Measurements from ENCODE around the gene B4GALT5.

B4GALT5 gene

DNA sequence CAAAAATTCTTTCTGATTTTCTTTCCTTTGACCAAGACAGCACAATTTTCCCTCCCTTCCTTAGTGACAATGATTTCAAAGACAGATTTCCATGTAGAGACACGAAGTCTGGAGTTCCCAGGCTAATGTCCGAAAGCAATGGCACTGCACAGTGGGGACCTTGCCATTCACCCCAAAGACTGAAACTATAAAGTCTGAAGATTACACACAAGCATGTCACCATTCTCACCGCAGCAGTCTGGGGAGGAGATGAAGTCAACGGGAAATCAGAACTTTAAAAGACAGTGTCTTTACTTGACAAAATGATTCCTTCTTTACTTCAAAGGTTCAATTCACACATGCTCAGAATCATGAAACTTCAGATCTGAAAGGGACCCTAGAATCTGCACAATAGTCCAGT lies 8.3 kb downstream of the B4GALT5 start:
- TF ChIP-seq, protein P1, sequence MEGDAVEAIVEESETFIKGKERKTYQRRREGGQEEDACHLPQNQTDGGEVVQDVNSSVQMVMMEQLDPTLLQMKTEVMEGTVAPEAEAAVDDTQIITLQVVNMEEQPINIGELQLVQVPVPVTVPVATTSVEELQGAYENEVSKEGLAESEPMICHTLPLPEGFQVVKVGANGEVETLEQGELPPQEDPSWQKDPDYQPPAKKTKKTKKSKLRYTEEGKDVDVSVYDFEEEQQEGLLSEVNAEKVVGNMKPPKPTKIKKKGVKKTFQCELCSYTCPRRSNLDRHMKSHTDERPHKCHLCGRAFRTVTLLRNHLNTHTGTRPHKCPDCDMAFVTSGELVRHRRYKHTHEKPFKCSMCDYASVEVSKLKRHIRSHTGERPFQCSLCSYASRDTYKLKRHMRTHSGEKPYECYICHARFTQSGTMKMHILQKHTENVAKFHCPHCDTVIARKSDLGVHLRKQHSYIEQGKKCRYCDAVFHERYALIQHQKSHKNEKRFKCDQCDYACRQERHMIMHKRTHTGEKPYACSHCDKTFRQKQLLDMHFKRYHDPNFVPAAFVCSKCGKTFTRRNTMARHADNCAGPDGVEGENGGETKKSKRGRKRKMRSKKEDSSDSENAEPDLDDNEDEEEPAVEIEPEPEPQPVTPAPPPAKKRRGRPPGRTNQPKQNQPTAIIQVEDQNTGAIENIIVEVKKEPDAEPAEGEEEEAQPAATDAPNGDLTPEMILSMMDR (IDR thresholded peaks at IDR 0.05; ENCODE audit: extremely low read depth, missing control alignments), result no peak
- DNase-seq (ENCODE audit: low spot score), result peak; percentile 49

DNA sequence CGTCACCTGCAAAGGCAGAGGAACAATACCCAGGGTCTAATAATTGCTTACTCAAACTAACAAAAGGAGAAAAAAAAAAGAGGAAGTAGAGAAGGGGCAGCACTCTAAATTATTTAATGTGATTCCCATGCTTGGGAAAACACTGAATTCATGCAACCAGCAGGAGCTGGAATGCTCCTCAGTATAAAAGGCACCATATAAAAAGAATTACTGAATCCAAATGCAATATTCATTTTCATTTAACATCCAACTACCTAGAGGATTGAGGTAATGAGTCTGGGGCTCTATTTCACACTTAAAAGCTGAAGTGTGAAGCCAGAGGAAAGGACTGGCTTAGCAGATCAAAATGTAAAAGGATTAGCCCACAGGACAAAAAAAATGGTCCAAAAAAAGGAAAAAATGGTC lies 8.7 kb downstream of the B4GALT5 start:
- TF ChIP-seq, protein P1 (IDR thresholded peaks at IDR 0.05; ENCODE audit: extremely low read depth, missing control alignments), result no peak

DNA sequence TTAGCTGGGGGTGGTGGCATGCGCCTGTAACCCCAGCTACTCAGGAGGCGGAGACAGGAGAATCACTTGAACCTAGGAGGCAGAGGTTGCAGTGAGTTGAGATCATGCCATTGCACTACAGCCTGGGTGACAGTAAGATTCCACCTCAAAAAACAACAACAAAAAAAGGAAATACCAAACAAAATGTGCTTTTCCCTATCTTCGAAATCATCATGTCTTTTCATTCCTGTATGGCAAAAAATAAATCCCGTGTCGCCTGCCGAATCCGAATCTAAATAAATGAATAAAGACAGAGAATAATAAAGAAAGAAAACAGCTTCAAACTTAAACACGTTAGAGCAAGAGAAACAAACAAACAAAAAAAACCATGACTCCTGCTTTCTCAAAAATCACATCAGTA lies 11.8 kb downstream of the B4GALT5 start:
- TF ChIP-seq, protein P1 (IDR thresholded peaks at IDR 0.05; ENCODE audit: extremely low read depth, missing control alignments), result no peak
- DNase-seq (ENCODE audit: low spot score), result no peak

More for the DNA sequence above, 8.7 kb downstream of the B4GALT5 start:
- no peak for DNase-seq (ENCODE audit: low spot score)

DNA sequence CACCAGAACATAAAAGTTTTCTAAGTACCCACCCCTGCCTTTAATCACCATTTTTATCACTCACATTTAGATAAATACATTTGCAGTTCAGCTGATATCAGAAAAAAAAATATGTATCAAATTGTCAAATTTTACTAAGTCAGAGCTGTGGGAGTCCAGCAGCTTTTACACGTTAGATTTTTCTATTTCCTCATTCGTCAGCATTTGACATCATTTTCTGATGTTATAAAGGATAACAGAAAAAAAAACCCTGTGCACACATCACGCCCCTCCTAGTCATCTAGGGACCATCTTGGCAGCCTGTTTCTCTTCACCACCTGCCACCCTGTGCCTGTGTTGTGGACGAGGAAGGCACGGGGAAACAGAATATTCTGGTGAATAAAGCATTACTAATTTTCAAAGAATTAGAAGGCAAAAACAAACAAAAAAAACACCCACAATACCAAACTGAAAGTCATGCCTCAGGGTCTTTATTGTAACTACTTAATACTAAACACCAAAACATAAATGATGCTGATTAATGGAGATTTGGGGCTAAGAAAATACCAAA lies 12.4 kb downstream of the B4GALT5 start:
- TF ChIP-seq, protein P1 (IDR thresholded peaks at IDR 0.05; ENCODE audit: extremely low read depth, missing control alignments), result no peak
- no peak for DNase-seq (ENCODE audit: low spot score)

DNA sequence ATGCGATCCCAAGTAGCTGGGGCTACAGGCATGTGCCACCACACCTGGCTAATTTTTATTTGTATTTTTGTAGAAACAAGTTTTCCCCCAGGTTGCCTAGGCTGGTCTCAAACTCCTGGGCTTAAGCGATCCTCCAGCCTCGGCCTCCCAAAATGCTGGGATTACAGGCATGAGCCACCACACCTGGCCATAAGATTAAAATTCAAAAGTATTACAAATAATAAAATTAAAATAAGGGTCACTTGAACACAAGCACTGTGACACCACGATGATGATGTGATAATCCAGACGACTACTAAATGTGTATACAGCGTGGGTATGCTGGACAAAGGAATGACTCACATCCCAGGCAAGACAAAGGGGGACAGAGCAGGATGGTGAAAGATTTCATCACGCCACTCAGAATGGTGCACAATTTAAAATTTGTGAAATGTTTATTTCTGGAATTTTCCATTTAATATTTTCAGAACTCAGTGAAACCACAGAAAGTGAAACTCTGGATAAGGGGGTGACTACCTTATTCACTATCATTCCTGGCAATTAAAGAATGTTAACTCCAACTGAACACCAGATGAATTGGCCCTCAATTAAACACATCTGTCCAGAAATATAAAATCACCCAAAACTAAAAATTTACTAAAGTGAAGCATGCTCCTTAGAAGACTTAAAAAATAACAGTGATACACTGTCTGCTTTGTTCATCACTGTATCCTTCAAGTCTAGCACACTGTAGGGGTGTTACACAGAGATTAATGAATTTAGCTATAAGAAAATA lies 13.1 kb downstream of the B4GALT5 start:
- no peak for DNase-seq (ENCODE audit: low spot score)
- TF ChIP-seq, protein P1 (IDR thresholded peaks at IDR 0.05; ENCODE audit: extremely low read depth, missing control alignments), result no peak

DNA sequence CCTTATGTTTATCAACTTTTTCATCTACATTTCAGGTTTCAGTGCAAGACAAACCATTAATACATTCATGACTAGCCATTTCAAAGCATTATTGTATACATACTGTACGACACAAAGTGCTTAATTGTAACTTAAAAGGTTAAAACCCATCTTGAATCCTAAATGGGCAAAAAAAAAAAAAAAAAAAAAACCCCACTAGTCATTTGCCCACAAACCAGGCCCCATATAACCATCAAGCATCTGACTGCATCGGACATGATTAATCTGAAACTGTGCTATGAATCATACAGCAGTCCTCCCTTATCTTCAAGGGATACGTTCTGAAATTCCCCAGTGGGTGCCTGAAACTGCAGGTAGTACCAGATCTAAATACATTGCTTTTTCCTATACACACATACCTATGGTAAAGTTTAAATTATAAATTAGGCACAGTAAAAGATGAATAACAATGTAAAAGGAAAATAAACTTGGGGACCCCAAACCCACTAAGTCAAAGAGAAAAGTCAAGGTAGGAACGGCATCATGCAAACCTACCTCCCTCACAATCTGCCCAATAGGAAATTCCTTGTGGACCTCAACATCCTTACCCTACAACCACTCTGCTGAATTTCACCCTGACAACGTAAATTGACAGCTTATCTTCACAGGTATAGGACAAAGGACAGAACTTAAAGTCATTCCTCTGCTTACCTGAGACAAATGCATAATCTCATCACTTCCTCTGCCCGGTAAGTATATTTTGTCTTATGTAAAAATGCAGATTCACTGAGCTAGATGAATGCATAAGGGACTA lies 14.3 kb downstream of the B4GALT5 start:
- peak; percentile 52 for DNase-seq (ENCODE audit: low spot score)
- TF ChIP-seq, protein P1 (IDR thresholded peaks at IDR 0.05; ENCODE audit: extremely low read depth, missing control alignments), result no peak

DNA sequence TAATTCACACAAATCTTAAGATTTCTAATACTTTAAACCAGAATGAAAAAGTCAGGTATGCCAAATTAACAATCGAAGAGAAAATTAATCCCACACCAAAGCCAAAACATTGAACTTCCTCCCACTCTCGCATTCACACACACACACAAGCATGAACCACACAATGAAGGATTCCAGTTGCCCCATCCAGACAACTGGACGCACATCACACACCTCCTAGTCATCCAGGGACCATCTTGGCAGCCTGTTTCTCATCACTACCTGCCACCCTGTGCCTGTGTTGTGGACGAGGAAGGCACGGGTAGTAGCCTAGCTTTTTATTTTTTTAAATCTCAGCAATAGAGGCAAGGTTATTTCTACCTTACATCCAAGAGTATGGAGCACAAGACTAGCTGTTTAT lies 15.2 kb downstream of the B4GALT5 start:
- TF ChIP-seq, protein P1 (IDR thresholded peaks at IDR 0.05; ENCODE audit: extremely low read depth, missing control alignments), result no peak
- no peak for DNase-seq (ENCODE audit: low spot score)
